Stimulated activated naive CD4-positive, alpha-beta T cell treated with Interleukin-2 at 50 U/mL for 16 hours (primary cell): ENCODE data around the gene SMIM27.
"Not testable (repeated sequence)": the region's sequence is repeated elsewhere in the genome, so short reads cannot be mapped to it uniquely, and the experiment has no call there.

Experiments used
- DNase-seq: peaks from one replicate; lab custom pipeline; 2025; lab: John Stamatoyannopoulos, UW

Gene SMIM27

GRCh38 chr9:32552172-32552872, at the start of gene SMIM27, which contains the start of gene TOPORS:
Gene SMIM27, plus strand, starts transcription at chr9:32552327. Its CDS starts 108 bp downstream, at chr9:32552435.
Gene TOPORS, minus strand, starts transcription at chr9:32552586. Its CDS starts 150 bp downstream, at chr9:32552436.
- peak; percentile 91 for DNase-seq

GRCh38 chr9:32502464-32502863, 49.7 kb upstream of the SMIM27 start:
- no peak for DNase-seq

GRCh38 chr9:32503008-32503407, 49.1 kb upstream of the SMIM27 start:
- DNase-seq: no peak

GRCh38 chr9:32508728-32509127, 43.4 kb upstream of the SMIM27 start:
- no peak for DNase-seq

- no peak for DNase-seq
Observed at GRCh38 chr9:32516241-32516640, 35.9 kb upstream of the SMIM27 start.

- DNase-seq: no peak
Observed at GRCh38 chr9:32518276-32518675, 33.9 kb upstream of the SMIM27 start.

- no peak for DNase-seq
Observed at GRCh38 chr9:32523910-32524309, 28.2 kb upstream of the SMIM27 start.

GRCh38 chr9:32524558-32524891, 27.6 kb upstream of the SMIM27 start:
- DNase-seq: not testable (repeated sequence)

GRCh38 chr9:32524892-32525708, 27.0 kb upstream of the SMIM27 start:
- DNase-seq: no peak

GRCh38 chr9:32525709-32526030, 26.5 kb upstream of the SMIM27 start:
- no peak for DNase-seq

- peak; percentile 76 for DNase-seq
Observed at GRCh38 chr9:32526041-32526706, 26.0 kb upstream of the SMIM27 start, which contains the start of gene RIGI. Gene RIGI, minus strand, starts transcription at chr9:32526196. Its CDS starts 30 bp downstream, at chr9:32526166.

GRCh38 chr9:32526707-32527048, 25.4 kb upstream of the SMIM27 start:
- DNase-seq: no peak

- no peak for DNase-seq
Observed at GRCh38 chr9:32533336-32533735, 18.8 kb upstream of the SMIM27 start.

- no peak for DNase-seq
Observed at GRCh38 chr9:32533816-32534215, 18.3 kb upstream of the SMIM27 start.

- no peak for DNase-seq
Observed at GRCh38 chr9:32543047-32543446, 9.1 kb upstream of the SMIM27 start.

GRCh38 chr9:32545884-32546283, 6.2 kb upstream of the SMIM27 start:
- no peak for DNase-seq

- DNase-seq: not testable (repeated sequence)
Observed at GRCh38 chr9:32548213-32548612, 3.9 kb upstream of the SMIM27 start.

GRCh38 chr9:32550150-32550561, 2.0 kb upstream of the SMIM27 start:
- DNase-seq: no peak

GRCh38 chr9:32550562-32551275, 1.4 kb upstream of the SMIM27 start:
- DNase-seq: peak; percentile 93

- peak; percentile 65 for DNase-seq
Observed at GRCh38 chr9:32551276-32552051, 663 bp upstream of the SMIM27 start.

- DNase-seq: no peak
Observed at GRCh38 chr9:32554107-32554506, 2.0 kb downstream of the SMIM27 start.
